ENCODE data around the gene MAP1A.

DNA sequence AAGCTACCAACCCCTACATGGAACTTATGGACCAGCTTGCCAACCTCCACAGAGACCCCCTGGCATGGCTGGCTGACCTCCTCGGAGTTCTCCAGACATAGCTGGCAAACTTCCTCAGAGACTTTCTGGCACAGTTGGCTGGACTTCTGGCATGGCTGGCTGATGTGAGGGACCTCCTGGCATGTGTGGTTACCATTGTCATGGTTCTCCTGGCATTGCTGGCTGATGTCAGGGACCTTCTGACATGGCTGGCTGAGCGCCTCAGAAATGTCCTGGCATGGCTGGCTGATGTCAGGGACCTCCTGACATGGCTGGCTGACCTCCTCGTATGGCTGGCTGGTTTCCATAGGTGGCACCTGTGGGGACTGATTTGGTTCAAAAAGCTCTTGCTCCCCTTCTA, 17.5 kb downstream of the MAP1A start:
- TF ChIP-seq, protein P1, sequence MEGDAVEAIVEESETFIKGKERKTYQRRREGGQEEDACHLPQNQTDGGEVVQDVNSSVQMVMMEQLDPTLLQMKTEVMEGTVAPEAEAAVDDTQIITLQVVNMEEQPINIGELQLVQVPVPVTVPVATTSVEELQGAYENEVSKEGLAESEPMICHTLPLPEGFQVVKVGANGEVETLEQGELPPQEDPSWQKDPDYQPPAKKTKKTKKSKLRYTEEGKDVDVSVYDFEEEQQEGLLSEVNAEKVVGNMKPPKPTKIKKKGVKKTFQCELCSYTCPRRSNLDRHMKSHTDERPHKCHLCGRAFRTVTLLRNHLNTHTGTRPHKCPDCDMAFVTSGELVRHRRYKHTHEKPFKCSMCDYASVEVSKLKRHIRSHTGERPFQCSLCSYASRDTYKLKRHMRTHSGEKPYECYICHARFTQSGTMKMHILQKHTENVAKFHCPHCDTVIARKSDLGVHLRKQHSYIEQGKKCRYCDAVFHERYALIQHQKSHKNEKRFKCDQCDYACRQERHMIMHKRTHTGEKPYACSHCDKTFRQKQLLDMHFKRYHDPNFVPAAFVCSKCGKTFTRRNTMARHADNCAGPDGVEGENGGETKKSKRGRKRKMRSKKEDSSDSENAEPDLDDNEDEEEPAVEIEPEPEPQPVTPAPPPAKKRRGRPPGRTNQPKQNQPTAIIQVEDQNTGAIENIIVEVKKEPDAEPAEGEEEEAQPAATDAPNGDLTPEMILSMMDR (IDR thresholded peaks at IDR 0.05; ENCODE audit: extremely low read depth in 1 of 2, insufficient read depth in 1 of 2, low read depth in 1 of 2, low read length in 2 of 2): no peak
- TF ChIP-seq, protein P2, sequence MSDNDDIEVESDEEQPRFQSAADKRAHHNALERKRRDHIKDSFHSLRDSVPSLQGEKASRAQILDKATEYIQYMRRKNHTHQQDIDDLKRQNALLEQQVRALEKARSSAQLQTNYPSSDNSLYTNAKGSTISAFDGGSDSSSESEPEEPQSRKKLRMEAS (IDR thresholded peaks at IDR 0.05; ENCODE audit: insufficient read depth, insufficient read length): no peak
- TF ChIP-seq EZH2 (IDR thresholded peaks at IDR 0.05; ENCODE audit: borderline replicate concordance, low read depth, low read length, severe bottlenecking): no peak
- TF ChIP-seq POLR2AphosphoS5 (IDR thresholded peaks at IDR 0.05; ENCODE audit: insufficient read depth, low read depth, low read length): no peak

Data from endothelial cell of umbilical vein (primary cell).